Stomach (tissue), 9 donors: ENCODE data around the gene IFT52. TPM values are rescaled to one million over a fixed set of nuclear protein-coding genes. Genes with fewer than 3 reads are reported as not detected.

ENCODE experiments used
- DNase-seq, 2 donors: peaks; one replicate each; pipeline versions ENCODE4 v3.0.0 to v3.0.0-alpha.2; 2013 to 2019
- H3K27ac ChIP-seq, 5 donors: fragments of 200-600 bp in 4 of 5; sonication (generic) in 4 of 5; one replicate each; pipeline ENCODE4 v1.5.1; 2013 to 2019; ENCODE audit warnings: mild to moderate bottlenecking in 1 of 5, moderate library complexity in 1 of 5
- H3K27me3 ChIP-seq, 3 donors: fragments of 200-600 bp; sonication (generic); one replicate each; pipeline ENCODE4 v1.5.1; 2017 to 2019; ENCODE audit warnings: mixed run types in 1 of 3
- H3K36me3 ChIP-seq, 4 donors: fragments of 200-600 bp; sonication (generic); 1 replicate in 3 of 4; 2 replicates in 1 of 4; pipeline ENCODE4 v1.5.1; 2016 to 2019
- H3K4me1 ChIP-seq, 4 donors: fragments of 200-600 bp; sonication (generic); one replicate each; pipeline ENCODE4 v1.5.1; 2016 to 2019
- H3K4me3 ChIP-seq, 4 donors: fragments of 200-600 bp; sonication (generic) in 3 of 4; one replicate each; pipeline ENCODE4 v1.5.1; 2016 to 2019; ENCODE audit warnings: mild to moderate bottlenecking in 1 of 4
- H3K9me3 ChIP-seq, 4 donors: fragments of 200-600 bp; sonication (generic); one replicate each; pipeline ENCODE4 v1.5.1; 2016 to 2019
- EP300 ChIP-seq: sonication (generic); formaldehyde crosslinking; IDR thresholded peaks from one replicate; pipeline ENCODE4 v1.6.1; 2017; ENCODE audit warnings: antibody characterized with exemption
- POLR2A ChIP-seq, 4 donors: fragments of 450-650 bp; IDR thresholded peaks; one replicate each; pipeline ENCODE4 v1.6.1; 2016; ENCODE audit warnings: antibody characterized with exemption in 4 of 4, control low read depth in 2 of 4, mild to moderate bottlenecking in 1 of 4, moderate library complexity in 1 of 4
- POLR2AphosphoS5 ChIP-seq, 3 donors: sonication (generic); formaldehyde crosslinking; IDR thresholded peaks; one replicate each; pipeline ENCODE4 v1.6.1; 2016; ENCODE audit warnings: antibody characterized with exemption in 3 of 3
- WGBS, 5 donors: extraction: QIAGEN DNeasy Blood & Tissue Kit in 3 of 5; methylation state at CpG; one replicate each; pipeline versions ENCODE4 v1.1.5 to v1.1.7; 2013 to 2018; 5-methylcytosine and 5-hydroxymethylcytosine counted together
- intact Hi-C: fragments of 100-400 bp; cut with DNase I; formaldehyde crosslinking; loops from one replicate; pipeline ENCODE4 v1.15.1; 2023; ENCODE audit warnings: low total_unique reads
- polyA plus RNA-seq, 3 donors: library from polyadenylated mRNA; stranded (reverse); fragments of 200-250 nt; gene quantifications; one replicate each; pipeline ENCODE4 v1.2.3, GENCODE V29; 2013
- total RNA-seq, 5 donors: library from RNA; depleted of rRNA; stranded (reverse); fragments of >200 nt; gene quantifications; one replicate each; pipeline versions ENCODE4 v1.1.0 to v1.2.3, GENCODE V29; 2014 to 2016
- TF ChIP-seq, protein P1 (sequence below), 7 experiments: fragments of 450-650 bp in 4 of 7; fragments of 200-600 bp in 3 of 7; sonication (generic) in 3 of 7; IDR thresholded peaks; one replicate each; pipeline ENCODE4 v1.5.1; 2016 to 2019; ENCODE audit warnings: antibody characterized with exemption in 7 of 7, control low read depth in 2 of 7, mild to moderate bottlenecking in 1 of 7
- donor health status: healthy with polysubstance abuse.
- donor health status: Bipolar disorder and iron deficiency.
- donor health status: healthy.

IFT52 gene
- total and polyA plus RNA-seq, 8 donors: 0.45 to 41.5 (median 12.9) TPM; not detected in 1

DNA sequence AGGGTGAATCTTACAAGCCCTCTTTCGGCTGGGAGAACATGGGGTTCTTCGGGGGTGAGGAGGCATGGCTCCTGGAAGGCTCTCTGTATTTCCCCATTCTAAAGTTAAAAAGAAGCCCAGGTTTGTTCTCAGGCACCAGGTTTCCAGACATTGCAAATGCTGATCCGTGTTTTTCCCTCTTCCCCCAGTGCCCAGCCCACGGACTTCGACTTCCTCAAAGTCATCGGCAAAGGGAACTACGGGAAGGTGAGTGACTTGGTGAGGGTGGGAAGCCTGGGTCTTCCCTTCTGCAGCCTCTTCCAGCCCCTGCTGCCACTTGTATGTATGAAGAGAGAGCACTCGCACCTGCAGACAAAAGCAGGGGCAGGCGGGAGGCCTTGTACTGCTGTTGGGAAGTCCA lies 23.3 kb upstream of the IFT52 start:
- Histone ChIP-seq H3K4me1 (peaks cover 0 to 13% (median 4%) of the 10 kb centered on the region in 4 donors), H3K4me3 (no peak overlapping the region), H3K27me3 (no peaks in the 10 kb centered on the region), H3K36me3 (peaks cover 25 to 57% (median 51%) of the 10 kb centered on the region in 4 donors), H3K27ac (no peak overlapping the region), H3K9me3 (no peaks in the 10 kb centered on the region)
- no peak for DNase-seq
- TF ChIP-seq, protein P1, sequence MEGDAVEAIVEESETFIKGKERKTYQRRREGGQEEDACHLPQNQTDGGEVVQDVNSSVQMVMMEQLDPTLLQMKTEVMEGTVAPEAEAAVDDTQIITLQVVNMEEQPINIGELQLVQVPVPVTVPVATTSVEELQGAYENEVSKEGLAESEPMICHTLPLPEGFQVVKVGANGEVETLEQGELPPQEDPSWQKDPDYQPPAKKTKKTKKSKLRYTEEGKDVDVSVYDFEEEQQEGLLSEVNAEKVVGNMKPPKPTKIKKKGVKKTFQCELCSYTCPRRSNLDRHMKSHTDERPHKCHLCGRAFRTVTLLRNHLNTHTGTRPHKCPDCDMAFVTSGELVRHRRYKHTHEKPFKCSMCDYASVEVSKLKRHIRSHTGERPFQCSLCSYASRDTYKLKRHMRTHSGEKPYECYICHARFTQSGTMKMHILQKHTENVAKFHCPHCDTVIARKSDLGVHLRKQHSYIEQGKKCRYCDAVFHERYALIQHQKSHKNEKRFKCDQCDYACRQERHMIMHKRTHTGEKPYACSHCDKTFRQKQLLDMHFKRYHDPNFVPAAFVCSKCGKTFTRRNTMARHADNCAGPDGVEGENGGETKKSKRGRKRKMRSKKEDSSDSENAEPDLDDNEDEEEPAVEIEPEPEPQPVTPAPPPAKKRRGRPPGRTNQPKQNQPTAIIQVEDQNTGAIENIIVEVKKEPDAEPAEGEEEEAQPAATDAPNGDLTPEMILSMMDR (IDR thresholded peaks at IDR 0.05): no peak
- TF ChIP-seq POLR2AphosphoS5 (IDR thresholded peaks at IDR 0.05) (no peak), EP300 (no peak), POLR2A (IDR thresholded peaks at IDR 0.05) (no peak)
- intact Hi-C loops: no loop called here
- 86 to 92% (median 88%) methylated on average over 9 of the region's 9 CpGs for WGBS, 5 donors

DNA sequence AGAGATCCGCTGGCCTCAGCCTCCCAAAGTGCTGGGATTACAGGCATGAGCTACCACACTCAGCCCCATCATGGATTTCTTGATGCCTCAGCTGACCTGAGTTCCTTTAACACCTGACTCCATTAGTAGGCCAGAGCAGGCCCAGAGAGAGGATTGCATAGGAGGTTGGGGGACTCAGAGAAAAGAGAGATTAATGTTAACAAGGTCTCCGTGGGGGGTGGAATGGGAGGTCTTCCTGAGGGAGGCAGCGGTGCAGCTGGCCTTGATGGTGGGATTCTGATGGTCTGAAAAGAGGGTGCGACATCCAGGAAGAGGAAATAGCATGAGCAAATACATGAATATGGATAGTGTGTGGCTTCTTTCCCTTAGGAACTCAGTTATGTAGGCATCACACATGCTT lies 22.0 kb upstream of the IFT52 start:
- peaks cover 0 to 13% (median 4%) of the 10 kb centered on the region in 4 donors for H3K4me1 ChIP-seq
- no peak overlapping the region for H3K27ac ChIP-seq
- no peak for DNase-seq
- 87 to 93% (median 91%) methylated on average over 4 of the region's 4 CpGs for WGBS, 5 donors
- intact Hi-C loops: no loop called here
- TF ChIP-seq, protein P1 (IDR thresholded peaks at IDR 0.05): no peak
- H3K4me3 ChIP-seq: no peak overlapping the region
- H3K36me3 ChIP-seq: peaks cover 25 to 65% (median 56%) of the 10 kb centered on the region in 4 donors
- H3K9me3 ChIP-seq: no peaks in the 10 kb centered on the region
- H3K27me3 ChIP-seq: no peaks in the 10 kb centered on the region

DNA sequence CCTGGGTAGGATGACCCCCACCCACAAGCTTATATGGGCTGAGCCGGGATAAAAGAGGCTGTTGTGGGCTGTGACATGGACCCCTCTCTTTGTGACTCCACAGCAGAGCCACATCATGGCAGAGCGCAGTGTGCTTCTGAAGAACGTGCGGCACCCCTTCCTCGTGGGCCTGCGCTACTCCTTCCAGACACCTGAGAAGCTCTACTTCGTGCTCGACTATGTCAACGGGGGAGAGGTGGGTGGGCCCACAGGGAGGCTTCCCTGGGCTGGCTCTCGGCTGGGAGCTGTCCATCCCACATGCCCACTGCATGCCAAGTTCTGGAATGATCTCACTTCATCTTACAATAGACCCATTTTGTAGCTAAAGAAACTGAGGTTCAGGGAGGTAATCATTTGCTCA lies 21.5 kb upstream of the IFT52 start:
- H3K27ac ChIP-seq: no peak overlapping the region
- DNase-seq: no peak
- H3K4me3 ChIP-seq: no peak overlapping the region
- peaks cover 25 to 70% (median 61%) of the 10 kb centered on the region in 4 donors for H3K36me3 ChIP-seq
- no peaks in the 10 kb centered on the region for H3K9me3 ChIP-seq
- peaks cover 0 to 13% (median 4%) of the 10 kb centered on the region in 4 donors for H3K4me1 ChIP-seq
- TF ChIP-seq POLR2AphosphoS5 (IDR thresholded peaks at IDR 0.05): no peak
- no peak for TF ChIP-seq POLR2A (IDR thresholded peaks at IDR 0.05)
- no peak for TF ChIP-seq EP300
- TF ChIP-seq, protein P1 (IDR thresholded peaks at IDR 0.05): no peak
- intact Hi-C loops: no loop called here
- H3K27me3 ChIP-seq: no peaks in the 10 kb centered on the region
- 90 to 96% (median 92%) methylated on average over 2 to 10 of the region's 10 CpGs for WGBS, 5 donors

- no peak overlapping the region for H3K4me3 ChIP-seq
- H3K4me1 ChIP-seq: peaks cover 0 to 3% (median 0%) of the 10 kb centered on the region in 4 donors
- 80 to 92% (median 87%) methylated on average over 9 to 10 of the region's 10 CpGs for WGBS, 5 donors
- DNase-seq: no peak
- no peak for TF ChIP-seq EP300
- no peaks in the 10 kb centered on the region for H3K27me3 ChIP-seq
- H3K27ac ChIP-seq: no peak overlapping the region
- H3K36me3 ChIP-seq: peaks cover 25 to 78% (median 69%) of the 10 kb centered on the region in 4 donors
- intact Hi-C loops: no loop called here
- no peaks in the 10 kb centered on the region for H3K9me3 ChIP-seq
Observed at GRCh38 chr20:43570496-43570895, 20.2 kb upstream of the IFT52 start.

- Histone ChIP-seq H3K4me3 (no peak overlapping the region), H3K9me3 (no peaks in the 10 kb centered on the region), H3K27me3 (no peaks in the 10 kb centered on the region), H3K36me3 (peaks cover 25 to 82% (median 77%) of the 10 kb centered on the region in 4 donors), H3K4me1 (no peaks in the 10 kb centered on the region), H3K27ac (no peak overlapping the region)
- intact Hi-C loops: no loop called here
- no peak for TF ChIP-seq POLR2AphosphoS5 (IDR thresholded peaks at IDR 0.05)
- no peak for TF ChIP-seq POLR2A (IDR thresholded peaks at IDR 0.05)
- TF ChIP-seq EP300: no peak
- TF ChIP-seq, protein P1 (IDR thresholded peaks at IDR 0.05): no peak
- WGBS, 5 donors: 89 to 97% (median 93%) methylated on average over 3 of the region's 3 CpGs
- DNase-seq: no peak
Observed at GRCh38 chr20:43571310-43571709, 19.4 kb upstream of the IFT52 start.
